Activated CD8-positive, alpha-beta memory T cell treated with anti-CD3 and anti-CD28 coated beads for 4 hours (primary cell): ENCODE measurements around the gene ILF3.
"Not testable (repeated sequence)": the region's sequence is repeated elsewhere in the genome, so short reads cannot be mapped to it uniquely, and the experiment has no call there.

Source experiments
- DNase-seq, 2 donors: peaks; one replicate each; pipeline ENCODE4 v3.0.0-alpha.2; 2020; ENCODE audit warnings: low read depth in 2 of 2

The ILF3 gene

DNA sequence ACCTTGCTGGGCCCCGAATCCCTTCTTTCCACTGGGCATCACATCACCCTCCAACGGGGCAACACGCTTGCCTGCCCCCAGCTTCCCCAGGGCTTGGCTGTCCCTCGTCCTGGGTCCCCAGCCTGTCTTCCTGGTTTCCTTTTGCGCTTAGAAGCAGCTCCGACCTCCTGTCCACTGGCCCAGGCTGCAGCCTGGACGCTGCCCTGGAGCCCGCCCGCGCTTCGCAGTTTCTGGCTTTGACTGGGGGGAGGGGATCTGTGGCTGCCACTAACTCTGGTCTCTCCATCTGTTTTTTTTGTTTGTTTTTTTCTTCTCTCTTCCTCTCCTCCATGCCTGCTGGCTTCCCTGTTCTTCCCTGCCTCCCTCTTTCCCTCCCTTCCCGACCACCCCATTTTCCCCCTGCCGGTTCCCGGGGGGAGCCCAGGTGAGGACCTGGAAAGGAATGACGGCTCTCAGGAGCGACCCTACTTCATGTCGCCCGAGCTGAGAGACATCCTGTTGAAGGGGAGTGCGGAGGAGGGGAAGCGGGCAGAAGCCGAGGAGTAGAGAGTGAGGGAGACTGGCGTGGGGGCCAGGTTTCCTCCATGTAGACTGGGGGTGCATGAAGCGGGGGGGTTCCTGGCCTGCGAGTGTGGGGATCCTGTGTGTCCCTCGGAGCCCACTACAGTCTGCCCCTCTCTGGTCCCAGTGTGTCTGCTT lies 11.5 kb upstream of the ILF3 start:
- DNase-seq, result no peak

- no peak for DNase-seq
Observed at GRCh38 chr19:10643172-10643967, 10.8 kb upstream of the ILF3 start.

GRCh38 chr19:10643968-10644259 lies 10.2 kb upstream of the ILF3 start:
- DNase-seq, result no peak

- peak; percentile 67 to 69 for DNase-seq
Observed at GRCh38 chr19:10644260-10645007, 9.7 kb upstream of the ILF3 start.

GRCh38 chr19:10646456-10647159 lies 7.5 kb upstream of the ILF3 start:
- no peak for DNase-seq

- DNase-seq, result no peak
Observed at GRCh38 chr19:10648360-10648759, 5.8 kb upstream of the ILF3 start.

- DNase-seq, result no peak
Observed at GRCh38 chr19:10651851-10652250, 2.3 kb upstream of the ILF3 start.

DNA sequence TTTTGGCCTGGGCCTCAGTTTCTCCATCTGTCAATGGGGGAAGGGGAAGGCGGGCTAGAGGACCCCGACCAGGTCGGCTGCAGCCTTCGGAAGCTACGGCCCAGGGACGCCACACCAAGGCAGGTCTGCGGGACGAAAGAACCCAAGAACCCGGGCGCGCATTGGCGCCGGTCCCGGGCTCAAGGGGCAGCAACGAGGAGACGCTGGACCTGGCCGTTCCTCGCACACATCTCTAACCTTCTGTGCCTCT lies 739 bp upstream of the ILF3 start:
- no peak for DNase-seq

GRCh38 chr19:10654610-10655456 lies 687 bp downstream of the ILF3 start:
- peak; percentile 27 to 28 for DNase-seq

DNA sequence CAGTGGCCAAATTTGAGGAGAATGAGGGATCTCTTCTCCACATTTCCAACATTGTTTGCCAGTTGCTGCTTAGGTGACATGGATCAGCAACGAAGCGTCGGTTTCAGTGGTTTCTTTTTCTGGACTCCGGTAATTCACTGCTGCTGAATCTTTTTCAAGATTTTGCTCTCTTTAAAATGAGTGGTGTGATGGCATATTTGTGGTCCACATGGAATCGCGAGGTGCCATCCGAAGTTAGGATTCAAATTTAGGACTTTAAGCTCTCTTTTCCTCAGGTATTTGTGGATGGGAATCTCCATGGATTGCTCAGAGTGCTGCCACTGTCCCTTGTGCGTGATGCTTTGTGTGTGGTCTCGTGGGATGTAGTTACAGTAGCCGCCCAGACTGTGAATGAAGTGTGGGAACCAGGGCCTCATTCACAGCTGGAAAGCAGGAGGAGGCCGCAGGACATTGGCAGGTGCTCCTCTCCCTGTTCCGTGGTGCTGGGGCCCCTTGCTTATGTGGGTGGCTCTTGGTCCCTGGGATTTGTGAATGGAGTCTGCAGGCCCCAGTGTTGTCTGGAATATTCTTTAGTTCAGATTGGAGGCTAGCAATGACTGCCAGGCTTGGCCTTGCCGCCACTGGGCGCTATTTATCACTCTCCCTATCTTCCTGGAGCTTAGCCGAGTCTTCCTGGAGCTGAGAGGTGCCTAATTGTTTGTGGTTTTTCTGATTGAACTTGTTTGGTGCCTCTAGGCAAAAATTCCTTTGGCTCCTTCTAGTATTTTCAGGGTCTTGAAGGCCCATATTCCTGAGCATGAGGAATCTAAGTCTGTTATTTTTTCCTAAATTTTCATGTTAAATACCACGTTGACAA lies 1.5 kb downstream of the ILF3 start:
- DNase-seq, result no peak

- DNase-seq, result no peak
Observed at GRCh38 chr19:10660346-10660745, 6.2 kb downstream of the ILF3 start.

- DNase-seq, result no peak
Observed at GRCh38 chr19:10661946-10662345, 7.8 kb downstream of the ILF3 start.

- DNase-seq, result no peak
Observed at GRCh38 chr19:10662384-10663251, 8.5 kb downstream of the ILF3 start.

DNA sequence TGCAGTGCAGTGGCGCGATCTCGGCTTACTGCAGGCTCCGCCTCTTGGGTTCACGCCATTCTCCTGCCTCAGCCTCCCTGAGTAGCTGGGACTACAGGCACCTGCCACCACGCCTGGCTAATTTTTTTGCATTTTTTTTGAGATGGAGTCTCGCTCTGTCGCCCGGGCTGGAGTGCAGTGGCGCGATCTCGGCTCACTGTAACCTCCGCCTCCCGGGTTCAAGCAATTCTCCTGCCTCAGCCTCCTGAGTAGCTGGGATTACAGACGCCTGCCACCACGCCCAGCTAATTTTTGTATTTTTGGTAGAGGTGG lies 9.1 kb downstream of the ILF3 start:
- DNase-seq, result not testable (repeated sequence)

- no peak for DNase-seq
Observed at GRCh38 chr19:10667867-10668266, 13.7 kb downstream of the ILF3 start.

DNA sequence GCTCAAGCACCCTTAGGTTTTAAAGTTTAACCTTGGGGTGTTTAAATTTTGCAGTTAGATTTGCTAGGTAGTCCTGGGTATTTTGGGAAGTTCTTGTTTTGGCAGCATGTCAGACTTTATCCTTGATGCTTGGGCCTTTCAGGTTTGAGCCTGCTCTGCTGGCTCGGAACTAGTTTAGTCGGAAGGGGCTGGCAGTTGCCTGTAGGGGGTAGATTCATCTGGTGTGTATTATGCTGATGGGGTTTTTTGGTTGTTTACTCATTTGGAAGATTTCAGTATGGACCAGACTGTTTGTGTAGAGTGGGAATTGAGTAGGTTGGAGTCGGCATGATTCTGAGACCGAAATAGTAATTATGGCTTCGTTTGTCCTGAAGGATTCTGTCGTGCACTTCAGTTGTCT lies 15.1 kb downstream of the ILF3 start:
- no peak for DNase-seq

- no peak for DNase-seq
Observed at GRCh38 chr19:10670182-10670581, 16.0 kb downstream of the ILF3 start.

DNA sequence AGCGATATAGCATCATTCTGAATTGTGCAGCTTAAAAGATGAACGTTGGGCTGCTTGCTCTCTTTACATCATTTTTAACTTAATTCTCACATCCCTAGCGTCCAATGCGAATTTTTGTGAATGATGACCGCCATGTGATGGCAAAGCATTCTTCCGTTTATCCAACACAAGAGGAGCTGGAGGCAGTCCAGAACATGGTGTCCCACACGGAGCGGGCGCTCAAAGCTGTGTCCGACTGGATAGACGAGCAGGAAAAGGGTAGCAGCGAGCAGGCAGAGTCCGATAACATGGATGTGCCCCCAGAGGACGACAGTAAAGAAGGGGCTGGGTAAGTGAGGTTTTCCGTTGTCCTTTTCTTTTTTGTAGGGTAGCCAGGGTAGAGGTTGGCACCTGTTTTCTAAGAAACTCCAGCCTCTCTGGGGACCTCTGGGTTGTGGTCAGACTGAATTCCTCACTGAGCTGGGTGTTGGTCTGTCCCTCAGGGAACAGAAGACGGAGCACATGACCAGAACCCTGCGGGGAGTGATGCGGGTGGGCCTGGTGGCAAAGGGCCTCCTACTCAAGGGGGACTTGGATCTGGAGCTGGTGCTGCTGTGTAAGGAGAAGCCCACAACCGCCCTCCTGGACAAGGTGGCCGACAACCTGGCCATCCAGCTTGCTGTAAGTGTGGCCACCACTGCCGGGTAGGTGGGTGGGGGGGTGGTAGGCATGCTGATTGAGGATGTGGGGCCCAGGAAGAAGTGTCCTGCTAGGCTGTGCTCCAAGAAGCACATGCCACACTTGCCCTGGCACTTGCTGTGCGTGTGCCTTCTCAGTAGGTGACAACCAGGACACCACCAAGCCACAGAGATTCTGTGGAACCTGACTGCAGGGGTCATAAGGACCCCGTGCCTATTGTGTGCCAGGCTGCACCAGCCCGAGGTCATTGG lies 17.0 kb downstream of the ILF3 start:
- DNase-seq, result no peak

- not testable (repeated sequence) for DNase-seq
Observed at GRCh38 chr19:10671922-10672321, 17.8 kb downstream of the ILF3 start.
